Omental fat pad (tissue), 4 donors: ENCODE data around the gene LRRIQ1. TPM values are rescaled to one million over a fixed set of nuclear protein-coding genes. Genes with fewer than 3 reads are reported as not detected.

Source experiments
- ATAC-seq: fragments of 150-250 bp; one replicate; pipeline ENCODE4 v1.9.1; 2016; ENCODE audit warnings: mild to moderate bottlenecking, moderate library complexity; ENCODE audit not compliant: low FRiP score
- DNase-seq: peaks from one replicate; pipeline ENCODE4 v3.0.0-alpha.2; 2019; ENCODE audit warnings: low spot score
- CTCF ChIP-seq, 3 donors: fragments of 450-650 bp; IDR thresholded peaks; one replicate each; pipeline ENCODE4 v1.5.1; 2016 to 2017; ENCODE audit warnings: antibody characterized with exemption in 3 of 3, mild to moderate bottlenecking in 3 of 3, moderate library complexity in 2 of 3
- total RNA-seq, 4 donors: library from RNA; depleted of rRNA; stranded (reverse); fragments of >200 nt; gene quantifications; one replicate each; pipeline ENCODE4 v1.1.0, GENCODE V29; 2016

LRRIQ1 gene
- total RNA-seq, 4 donors from 2014 or later = 0.13 to 1.4 TPM; not detected in 2

GRCh38 chr12:85089792-85090191 is 53.6 kb downstream of the LRRIQ1 start:
- ATAC-seq = no peak
- TF ChIP-seq CTCF (IDR thresholded peaks at IDR 0.05) = no peak
- DNase-seq = no peak

GRCh38 chr12:85092814-85093370 is 56.7 kb downstream of the LRRIQ1 start:
- no peak for DNase-seq
- TF ChIP-seq CTCF (IDR thresholded peaks at IDR 0.05) = no peak
- ATAC-seq = no peak

GRCh38 chr12:85095501-85095900 is 59.4 kb downstream of the LRRIQ1 start:
- DNase-seq = no peak
- no peak for ATAC-seq
- TF ChIP-seq CTCF (IDR thresholded peaks at IDR 0.05) = no peak

GRCh38 chr12:85130646-85131045 is 94.5 kb downstream of the LRRIQ1 start:
- TF ChIP-seq CTCF (IDR thresholded peaks at IDR 0.05) = no peak
- no peak for ATAC-seq
- no peak for DNase-seq

GRCh38 chr12:85138833-85139232 is 102.7 kb downstream of the LRRIQ1 start:
- no peak for TF ChIP-seq CTCF (IDR thresholded peaks at IDR 0.05)
- ATAC-seq (no peak), DNase-seq (no peak)

- DNase-seq (no peak), ATAC-seq (no peak)
- TF ChIP-seq CTCF (IDR thresholded peaks at IDR 0.05) = no peak
Observed at GRCh38 chr12:85147331-85147730, 111.2 kb downstream of the LRRIQ1 start.

GRCh38 chr12:85152311-85152729 is 116.2 kb downstream of the LRRIQ1 start:
- TF ChIP-seq CTCF (IDR thresholded peaks at IDR 0.05) = no peak
- DNase-seq (no peak), ATAC-seq (no peak)
